ENCODE measurements around the gene UBD. TPM values are rescaled to one million over a fixed set of nuclear protein-coding genes. Genes with fewer than 3 reads are reported as not detected.

Gene UBD
- total RNA-seq, 1 experiment from 2014 or later, result not detected

- H4K91ac ChIP-seq (ENCODE audit: insufficient read length, low read depth, low read length), result no peak overlapping the region
- H3K4me2 ChIP-seq (ENCODE audit: insufficient read depth, insufficient read length, low read length), result peak overlapping the region; percentile 53
These were observed 6.1 kb downstream of the UBD start for GRCh38 chr6:29553268-29554057.

More at GRCh38 chr6:29553268-29554057, 6.1 kb downstream of the UBD start:
- Histone ChIP-seq H3K9ac (ENCODE audit: extremely low read depth, insufficient read length, low read length) (no peak overlapping the region), H3K79me1 (ENCODE audit: insufficient read depth, low read depth, low read length, poor library complexity, severe bottlenecking) (no peaks in the 10 kb centered on the region), H3T11ph (ENCODE audit: low read length) (no peak overlapping the region), H4K5ac (ENCODE audit: insufficient read length, low read depth, low read length) (no peak overlapping the region), H2AFZ (ENCODE audit: low read length) (no peak overlapping the region), H2BK5ac (ENCODE audit: insufficient read length, low read length) (no peak overlapping the region), H3K27ac (ENCODE audit: insufficient read length, low read depth, low read length) (no peak overlapping the region), H3K9me3 (ENCODE audit: control insufficient read depth, low read depth, low read length) (no peaks in the 10 kb centered on the region), H2BK12ac (ENCODE audit: insufficient read length, low read depth, low read length) (no peak overlapping the region), H2AK5ac (ENCODE audit: insufficient read length, low read length) (no peak overlapping the region), H2BK120ac (ENCODE audit: low read depth, low read length, poor library complexity, severe bottlenecking) (no peak overlapping the region), H3K14ac (ENCODE audit: insufficient read depth, low read length) (peak overlapping the region; percentile 16; the same call in 1 of the 2 replicates), H3K18ac (ENCODE audit: insufficient read length, low read depth, low read length) (no peak overlapping the region), H2BK15ac (ENCODE audit: low read depth, low read length) (no peak overlapping the region), H3K23ac (ENCODE audit: insufficient read length, low read depth, low read length) (no peak overlapping the region), H4K8ac (replicated peaks; ENCODE audit: insufficient read length, low read depth, low read length) (no peak overlapping the region), H3K56ac (ENCODE audit: insufficient read length, low read depth, low read length) (no peak overlapping the region), H2BK20ac (ENCODE audit: low read depth, low read length, poor library complexity, severe bottlenecking) (no peak overlapping the region), H3K27me3 (ENCODE audit: insufficient read depth, low read length) (peaks cover 26% of the 10 kb centered on the region), H3K79me2 (ENCODE audit: insufficient read depth, low read length) (no peaks in the 10 kb centered on the region), H3K4ac (ENCODE audit: low read depth, low read length) (no peak overlapping the region), H3K23me2 (ENCODE audit: insufficient read length, low read depth, low read length, poor library complexity, severe bottlenecking) (peaks cover 11% of the 10 kb centered on the region), H3K4me1 (ENCODE audit: insufficient read depth, low read length) (no peaks in the 10 kb centered on the region; the same call in 1 of the 2 replicates), H4K20me1 (ENCODE audit: control insufficient read depth, insufficient read depth, insufficient read length) (no peaks in the 10 kb centered on the region)
- H3K36me3 Mint-ChIP-seq (ENCODE audit: insufficient read depth in 1 of 3, low read depth in 3 of 3), result peaks cover 3 to 16% (median 8%) of the 10 kb centered on the region in 3 experiments; a peak in 5 of 7 replicates
- H3K27ac Mint-ChIP-seq, result no peak overlapping the region; a peak in 1 of 7 replicates
- H3K27me3 Mint-ChIP-seq (ENCODE audit: low read depth), result peaks cover 94% of the 10 kb centered on the region
- peak; percentile 89 for DNase-seq
- peaks cover 6 to 9% of the 10 kb centered on the region in 2 experiments; a peak in 3 of 5 replicates for H3K9me3 Mint-ChIP-seq
- peak overlapping the region; percentile 62 to 82 for H3K4me3 Mint-ChIP-seq
- WGBS (ENCODE audit: extremely low coverage, insufficient read length, low lambda C conversion rate), result no CpG with 5 or more reads among the region's 83 CpGs
- peaks cover 27 to 37% of the 10 kb centered on the region in 2 experiments for H3K4me1 Mint-ChIP-seq
- peak; percentile 42; the same call in 2 of the 3 replicates for TF ChIP-seq CTCF (conservative IDR thresholded peaks at IDR 0.05)

All from H9 (cell line).